Pulmonary artery endothelial cell (primary cell): ENCODE measurements around the gene RECQL5. TPM values are rescaled to one million over a fixed set of nuclear protein-coding genes. Genes with fewer than 3 reads are reported as not detected.

Experiments used
- DNase-seq: peaks from one replicate; pipeline ENCODE4 v3.0.0-alpha.2; 2011; ENCODE audit warnings: low read depth, low spot score
- total RNA-seq: library from RNA; depleted of rRNA; stranded (reverse); fragments of >200 nt; gene quantifications from 2 replicates; pipeline ENCODE4 v1.2.3, GENCODE V29; 2014

RECQL5 gene
- total RNA-seq, 1 donor from 2014 or later = 12.0 TPM

GRCh38 chr17:75634754-75635609, 32.0 kb downstream of the RECQL5 start:
- no peak for DNase-seq

GRCh38 chr17:75634376-75634740, 32.6 kb downstream of the RECQL5 start:
- no peak for DNase-seq

- peak; percentile 57 for DNase-seq
These were observed 33.2 kb downstream of the RECQL5 start for GRCh38 chr17:75633486-75634375.

GRCh38 chr17:75632863-75633485, 34.0 kb downstream of the RECQL5 start, which contains the start of gene SMIM5:
TSS of gene SMIM5 (plus strand) at chr17:75633434. CDS start at chr17:75640202, 6,768 bp downstream.
- DNase-seq = peak; percentile 36

- DNase-seq = no peak
These were observed 34.5 kb downstream of the RECQL5 start for GRCh38 chr17:75632428-75632827.

- no peak for DNase-seq
These were observed 35.6 kb downstream of the RECQL5 start for GRCh38 chr17:75631353-75631752.

- no peak for DNase-seq
These were observed 36.7 kb downstream of the RECQL5 start for GRCh38 chr17:75630071-75630917.

GRCh38 chr17:75629157-75629556, 37.8 kb downstream of the RECQL5 start:
- DNase-seq = no peak

- no peak for DNase-seq
These were observed 38.5 kb downstream of the RECQL5 start for GRCh38 chr17:75628425-75628824.

GRCh38 chr17:75627094-75627493, 39.9 kb downstream of the RECQL5 start:
- DNase-seq = no peak

GRCh38 chr17:75626496-75627038, 40.4 kb downstream of the RECQL5 start:
- no peak for DNase-seq

GRCh38 chr17:75625813-75626486, 41.0 kb downstream of the RECQL5 start:
- DNase-seq = no peak

GRCh38 chr17:75624714-75625345, 42.1 kb downstream of the RECQL5 start:
- no peak for DNase-seq

GRCh38 chr17:75624021-75624420, 42.9 kb downstream of the RECQL5 start:
- DNase-seq = no peak

GRCh38 chr17:75623386-75623785, 43.6 kb downstream of the RECQL5 start:
- no peak for DNase-seq

- no peak for DNase-seq
These were observed 44.1 kb downstream of the RECQL5 start for GRCh38 chr17:75622771-75623273.

- DNase-seq = no peak
These were observed 44.9 kb downstream of the RECQL5 start for GRCh38 chr17:75622076-75622475.

- DNase-seq = no peak
These were observed 45.5 kb downstream of the RECQL5 start for GRCh38 chr17:75621489-75621888.
